OCI-LY1 (cell line): ENCODE data around the gene STK39.

Experiments
- H2AFZ ChIP-seq: fragments of 200-600 bp; sonication (generic), shearing (Covaris generic); 2 replicates; pipeline ENCODE4 v1.6.0; 2014; ENCODE audit warnings: antibody characterized with exemption, mild to moderate bottlenecking, low read length
- H3F3A ChIP-seq: fragments of 200-600 bp; sonication (generic), shearing (Covaris generic); 2 replicates; pipeline ENCODE4 v1.6.0; 2014; ENCODE audit warnings: mild to moderate bottlenecking, antibody characterized with exemption, low read length, moderate library complexity; ENCODE audit not compliant: insufficient read depth
- H3K27ac ChIP-seq: fragments of 200-600 bp; sonication (generic); 2 replicates; pipeline ENCODE4 v1.5.1; 2014; ENCODE audit warnings: low read length, mixed run types, mild to moderate bottlenecking, low read depth; ENCODE audit not compliant: poor library complexity, severe bottlenecking
- H3K27me3 ChIP-seq: fragments of 200-600 bp; sonication (generic); 2 replicates; pipeline ENCODE4 v1.6.0; 2014; ENCODE audit warnings: antibody characterized with exemption, mild to moderate bottlenecking, low read length, moderate library complexity; ENCODE audit not compliant: insufficient read depth
- H3K36me3 ChIP-seq: fragments of 200-600 bp; sonication (generic); 2 replicates; pipeline ENCODE4 v1.6.1; 2014; ENCODE audit warnings: mild to moderate bottlenecking, antibody characterized with exemption, low read length, moderate library complexity, mixed read lengths; ENCODE audit not compliant: insufficient read depth
- H3K4me1 ChIP-seq: fragments of 200-600 bp; sonication (generic); 2 replicates; pipeline ENCODE4 v1.5.1; 2014; ENCODE audit warnings: mild to moderate bottlenecking, low read length, moderate library complexity; ENCODE audit not compliant: insufficient read depth, severe bottlenecking
- H3K4me2 ChIP-seq: fragments of 200-600 bp; sonication (generic), shearing (Covaris generic); 2 replicates; pipeline ENCODE4 v1.6.1; 2014; ENCODE audit warnings: low read length
- H3K4me3 ChIP-seq: fragments of 200-600 bp; sonication (generic); 2 replicates; pipeline ENCODE4 v1.5.1; 2014; ENCODE audit warnings: low read length, low read depth, mild to moderate bottlenecking, mixed read lengths; ENCODE audit not compliant: poor library complexity, severe bottlenecking
- H3K79me2 ChIP-seq: fragments of 200-600 bp; shearing (Covaris generic); 2 replicates; pipeline ENCODE4 v1.6.1; 2016; ENCODE audit warnings: mixed run types, low read length, mixed read lengths; ENCODE audit not compliant: insufficient read depth
- H3K9ac ChIP-seq: fragments of 200-600 bp; sonication (generic), shearing (Covaris generic); 2 replicates; pipeline ENCODE4 v1.6.1; 2014; ENCODE audit warnings: mild to moderate bottlenecking, low read length, mixed read lengths
- H3K9me2 ChIP-seq: fragments of 200-600 bp; sonication (generic), shearing (Covaris generic); 2 replicates; pipeline ENCODE4 v1.6.1; 2014; ENCODE audit warnings: low read depth, mild to moderate bottlenecking, low read length, mixed read lengths
- H3K9me3 ChIP-seq: fragments of 200-600 bp; shearing (Covaris generic); 2 replicates; pipeline ENCODE4 v1.6.1; 2014; ENCODE audit warnings: low read length, mixed read lengths
- H4K20me1 ChIP-seq: fragments of 200-600 bp; sonication (generic), shearing (Covaris generic); 2 replicates; pipeline ENCODE4 v1.6.0; 2016; ENCODE audit warnings: mild to moderate bottlenecking, low read length; ENCODE audit not compliant: insufficient read depth
- CTCF ChIP-seq: fragments of 200-600 bp; sonication (generic), shearing (Covaris generic); IDR thresholded peaks from 2 replicates; pipeline ENCODE4 v1.5.1; 2017; ENCODE audit warnings: mild to moderate bottlenecking, antibody characterized with exemption, low read length, moderate library complexity, mixed read lengths
- EZH2 ChIP-seq: fragments of 200-600 bp; sonication (generic), shearing (Covaris generic); IDR thresholded peaks from 2 replicates; pipeline ENCODE4 v1.8.0; 2017; ENCODE audit warnings: borderline replicate concordance, mixed run types, mild to moderate bottlenecking, antibody characterized with exemption, low read length, moderate library complexity, mixed read lengths

Gene STK39

GRCh38 chr2:167935803-167936110 is 311.6 kb downstream of the STK39 start:
- no peak overlapping the region for H3K4me3 ChIP-seq
- no peaks in the 10 kb centered on the region for H3F3A ChIP-seq
- H3K27ac ChIP-seq = no peak overlapping the region
- no peaks in the 10 kb centered on the region for H3K27me3 ChIP-seq
- no peaks in the 10 kb centered on the region for H3K4me1 ChIP-seq
- H3K4me2 ChIP-seq = no peak overlapping the region
- no peak overlapping the region for H2AFZ ChIP-seq
- H3K9me2 ChIP-seq = no peaks in the 10 kb centered on the region
- no peaks in the 10 kb centered on the region for H3K36me3 ChIP-seq
- H3K79me2 ChIP-seq = no peaks in the 10 kb centered on the region
- TF ChIP-seq EZH2 (no peak), CTCF (no peak)
- H3K9ac ChIP-seq = no peak overlapping the region
- no peaks in the 10 kb centered on the region for H4K20me1 ChIP-seq
- no peaks in the 10 kb centered on the region for H3K9me3 ChIP-seq

DNA sequence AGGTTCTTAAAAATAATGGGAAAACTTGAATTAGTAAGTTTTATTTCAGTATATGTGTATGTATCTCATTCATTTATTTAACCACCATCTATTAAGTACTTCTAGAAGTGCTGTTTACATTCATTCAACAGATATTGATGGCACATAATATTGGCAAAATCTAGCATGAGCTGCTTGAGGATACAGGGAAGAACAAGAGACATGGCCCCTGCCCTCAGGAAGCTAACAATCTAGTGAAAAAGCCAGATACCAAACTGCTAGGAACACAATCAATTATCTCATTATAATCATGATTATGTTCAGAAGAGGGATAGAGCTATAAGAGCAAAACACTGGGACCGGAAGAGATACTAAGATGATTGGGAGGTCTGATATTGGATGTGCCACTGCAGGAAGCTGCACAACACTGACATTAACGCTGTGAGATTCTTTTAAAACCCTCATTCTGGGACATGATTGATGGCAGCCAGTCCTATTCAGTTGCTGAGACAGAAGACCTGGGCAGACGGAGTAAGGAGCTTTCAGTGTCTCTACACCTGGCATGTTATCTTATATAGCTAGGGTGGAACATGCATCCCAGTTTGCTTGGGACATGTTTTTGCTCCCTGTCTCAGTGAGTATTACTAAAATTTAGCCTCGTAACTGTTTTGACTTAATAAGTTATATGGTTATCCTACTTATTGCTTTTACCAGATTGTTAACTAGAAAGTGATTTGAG is 314.1 kb downstream of the STK39 start:
- Histone ChIP-seq H3K79me2 (no peaks in the 10 kb centered on the region), H3K9me2 (no peaks in the 10 kb centered on the region), H3K36me3 (no peaks in the 10 kb centered on the region), H3F3A (no peaks in the 10 kb centered on the region), H3K4me1 (no peaks in the 10 kb centered on the region), H3K27ac (no peak overlapping the region), H2AFZ (no peak overlapping the region), H3K9ac (no peak overlapping the region), H3K9me3 (no peaks in the 10 kb centered on the region), H3K4me3 (no peak overlapping the region), H3K27me3 (no peaks in the 10 kb centered on the region), H3K4me2 (no peak overlapping the region), H4K20me1 (no peaks in the 10 kb centered on the region)
- no peak for TF ChIP-seq EZH2
- TF ChIP-seq CTCF = no peak

DNA sequence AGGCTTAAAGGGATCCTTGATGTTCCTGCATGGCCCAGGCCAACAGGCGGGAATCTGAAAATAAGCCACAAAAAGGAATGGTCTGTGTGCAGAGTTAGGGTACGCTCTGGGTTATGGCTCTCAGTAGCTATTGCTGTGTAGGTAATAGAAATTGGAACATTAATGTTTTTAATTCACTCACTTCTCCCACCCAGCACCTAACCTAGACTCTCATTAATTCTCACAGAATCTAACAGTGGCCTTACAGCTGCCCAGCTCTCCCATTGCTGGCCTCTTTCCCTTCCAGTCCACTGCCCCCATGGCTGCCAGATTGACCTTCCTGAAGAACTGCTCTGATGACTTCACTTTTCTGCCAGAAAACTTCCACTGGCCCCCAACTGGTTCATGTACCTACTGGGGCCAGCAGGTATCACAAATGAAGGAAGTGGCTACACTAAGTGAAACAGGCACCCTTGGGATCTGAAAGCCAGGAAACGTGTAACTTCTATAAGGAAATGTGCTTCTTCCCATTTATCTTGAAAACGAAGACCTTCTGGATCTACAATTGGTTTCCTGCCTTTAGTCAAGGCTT is 315.2 kb downstream of the STK39 start:
- Histone ChIP-seq H3K27me3 (no peaks in the 10 kb centered on the region), H3K9me3 (no peaks in the 10 kb centered on the region), H3K36me3 (no peaks in the 10 kb centered on the region), H3F3A (no peaks in the 10 kb centered on the region), H2AFZ (no peak overlapping the region), H3K79me2 (no peaks in the 10 kb centered on the region), H3K4me2 (no peak overlapping the region), H3K9ac (no peak overlapping the region), H3K9me2 (no peaks in the 10 kb centered on the region), H3K4me1 (no peaks in the 10 kb centered on the region), H3K27ac (no peak overlapping the region), H4K20me1 (no peaks in the 10 kb centered on the region), H3K4me3 (no peak overlapping the region)
- TF ChIP-seq CTCF (no peak), EZH2 (no peak)
